IMR-90 (cell line): Measurements from ENCODE around the gene SDC3. TPM values are rescaled to one million over a fixed set of nuclear protein-coding genes. Genes with fewer than 3 reads are reported as not detected.

Source experiments
- ATAC-seq: fragments of 200-7000 bp; cut with Tn5 transposase; 2 replicates; pipeline ENCODE4 v1.9.1; 2020; ENCODE audit warnings: low read depth, mild to moderate bottlenecking, moderate library complexity
- BruUV-seq: library from RNA; stranded (reverse); fragments of 400-500 nt; replicated peaks from 2 replicates; lab custom pipeline; 2021; lab: Mats Ljungman, UMichigan
- CTCF ChIA-PET: fragments of 300-600 bp; formaldehyde crosslinking; extraction: SDS; loops from one replicate; lab custom pipeline; 2021; ENCODE audit warnings: antibody characterized with exemption; lab: Yijun Ruan, JAX
- POLR2A ChIA-PET: fragments of 300-600 bp; sonication (Branson Sonifier 250); formaldehyde crosslinking; loops from one replicate; lab custom pipeline; 2022; ENCODE audit warnings: antibody characterized with exemption; ENCODE audit not compliant: unreplicated experiment; lab: Charles Lee
- DNase-seq: peaks from one replicate; pipeline ENCODE4 v3.0.0; 2013
- H2AFZ ChIP-seq: replicated peaks from 2 replicates; pipeline ENCODE3; 2013; ENCODE audit warnings: low read length, mild to moderate bottlenecking; ENCODE audit not compliant: poor library complexity
- H2AK5ac ChIP-seq: 2 replicates; pipeline ENCODE4 v1.6.1; 2013; ENCODE audit warnings: low read depth, low read length, inconsistent platforms
- H2AK9ac ChIP-seq: replicated peaks from 2 replicates; pipeline ENCODE3; 2013; ENCODE audit warnings: mild to moderate bottlenecking, low read depth, low read length, moderate library complexity; ENCODE audit not compliant: poor library complexity
- H2BK120ac ChIP-seq: 2 replicates; pipeline ENCODE4 v1.6.1; 2013; ENCODE audit warnings: low read depth, low read length, inconsistent platforms
- H2BK15ac ChIP-seq: 3 replicates; pipeline ENCODE4 v1.6.1; 2013; ENCODE audit warnings: low read depth, low read length, inconsistent platforms
- H2BK20ac ChIP-seq: 2 replicates; pipeline ENCODE4 v1.6.1; 2013; ENCODE audit warnings: low read depth, mild to moderate bottlenecking, inconsistent platforms, low read length, moderate library complexity
- H2BK5ac ChIP-seq: 2 replicates; pipeline ENCODE4 v1.6.1; 2013; ENCODE audit warnings: mild to moderate bottlenecking, low read depth, low read length, inconsistent platforms; ENCODE audit not compliant: poor library complexity, severe bottlenecking
- H3K14ac ChIP-seq: replicated peaks from 2 replicates; pipeline ENCODE4 v1.6.1; 2013; ENCODE audit warnings: low read depth, low read length, inconsistent platforms
- H3K18ac ChIP-seq: 2 replicates; pipeline ENCODE4 v1.6.1; 2013; ENCODE audit warnings: low read depth, low read length, control low read depth
- H3K23ac ChIP-seq: 2 replicates; pipeline ENCODE4 v1.6.1; 2013; ENCODE audit warnings: low read depth, low read length, inconsistent platforms
- H3K27ac ChIP-seq: 2 replicates; pipeline ENCODE4 v1.5.1; 2013; ENCODE audit warnings: mild to moderate bottlenecking, control low read depth, low read length; ENCODE audit not compliant: insufficient read depth
- H3K27me3 ChIP-seq: 2 replicates; pipeline ENCODE4 v1.6.1; 2013; ENCODE audit warnings: low read length; ENCODE audit not compliant: control insufficient read depth, insufficient read depth
- H3K36me3 ChIP-seq: 2 replicates; pipeline ENCODE4 v1.6.1; 2013; ENCODE audit warnings: low read length, mixed read lengths; ENCODE audit not compliant: control insufficient read depth, insufficient read depth
- H3K4ac ChIP-seq: 2 replicates; pipeline ENCODE4 v1.6.1; 2013; ENCODE audit warnings: low read depth, low read length, inconsistent platforms
- H3K4me1 ChIP-seq: 2 replicates; pipeline ENCODE4 v1.6.1; 2013; ENCODE audit warnings: low read length, mixed read lengths; ENCODE audit not compliant: control insufficient read depth, insufficient read depth
- H3K4me2 ChIP-seq: 2 replicates; pipeline ENCODE4 v1.6.1; 2013; ENCODE audit warnings: low read depth, mild to moderate bottlenecking, control low read depth, low read length, moderate library complexity
- H3K4me3 ChIP-seq: 2 replicates; pipeline ENCODE4 v1.5.1; 2013; ENCODE audit warnings: low read depth, mild to moderate bottlenecking, control low read depth, low read length, moderate library complexity; ENCODE audit not compliant: insufficient read depth
- H3K56ac ChIP-seq: 2 replicates; pipeline ENCODE4 v1.6.1; 2013; ENCODE audit warnings: low read length, inconsistent platforms; ENCODE audit not compliant: insufficient read depth; ENCODE audit errors: extremely low read depth
- H3K79me1 ChIP-seq, 2 experiments: 2 replicates each; pipeline ENCODE4 v1.6.1; 2013; ENCODE audit warnings: low read length in 2 of 2, inconsistent platforms in 1 of 2, low read depth in 1 of 2
- H3K9ac ChIP-seq: 2 replicates; pipeline ENCODE4 v1.6.1; 2013; ENCODE audit warnings: low read depth, low read length, control low read depth
- H3K9me1 ChIP-seq: 2 replicates; pipeline ENCODE4 v1.6.1; 2013; ENCODE audit warnings: low read length, inconsistent platforms; ENCODE audit not compliant: insufficient read depth
- H3K9me3 ChIP-seq: 2 replicates; pipeline ENCODE4 v1.6.1; 2013; ENCODE audit warnings: low read length; ENCODE audit not compliant: control insufficient read depth, insufficient read depth
- H4K20me1 ChIP-seq: 2 replicates; pipeline ENCODE4 v1.6.1; 2013; ENCODE audit warnings: low read length, inconsistent platforms; ENCODE audit not compliant: insufficient read depth
- H4K5ac ChIP-seq: 2 replicates; pipeline ENCODE4 v1.6.1; 2013; ENCODE audit warnings: mild to moderate bottlenecking, low read depth, low read length, control low read depth
- H4K8ac ChIP-seq, 2 experiments: 2 replicates each; pipeline ENCODE4 v1.6.1; 2013; ENCODE audit warnings: low read depth in 2 of 2, low read length in 2 of 2, control low read depth in 1 of 2, inconsistent platforms in 1 of 2
- H4K91ac ChIP-seq: 2 replicates; pipeline ENCODE4 v1.6.1; 2013; ENCODE audit warnings: low read depth, low read length, inconsistent platforms; ENCODE audit not compliant: insufficient read depth
- BHLHE40 ChIP-seq: fragments of 150-350 bp; IDR thresholded peaks from 2 replicates; pipeline ENCODE4 v1.6.1; 2016; ENCODE audit warnings: mild to moderate bottlenecking, low read depth, low read length
- CEBPB ChIP-seq: IDR thresholded peaks from 2 replicates; pipeline ENCODE4 v1.6.1; 2012; ENCODE audit warnings: low read depth, low read length, improper control_type of control experiment
- CHD1 ChIP-seq: IDR thresholded peaks from 2 replicates; pipeline ENCODE4 v1.6.1; 2012; ENCODE audit warnings: low read depth, low read length, improper control_type of control experiment
- CTCF ChIP-seq: conservative IDR thresholded peaks from 2 replicates; pipeline ENCODE4 v1.5.1; 2012; ENCODE audit warnings: mild to moderate bottlenecking, low read depth, low read length, improper control_type of control experiment
- FOS ChIP-seq: fragments of 150-350 bp; IDR thresholded peaks from 2 replicates; pipeline ENCODE4 v1.6.1; 2016; ENCODE audit warnings: low read depth, low read length
- MXI1 ChIP-seq: IDR thresholded peaks from 2 replicates; pipeline ENCODE4 v1.6.1; 2012; ENCODE audit warnings: low read depth, mild to moderate bottlenecking, low read length, moderate library complexity, borderline replicate concordance
- NFE2L2 ChIP-seq: fragments of 150-350 bp; IDR thresholded peaks from 2 replicates; pipeline ENCODE4 v1.6.1; 2016; ENCODE audit warnings: low read depth, mild to moderate bottlenecking, low read length
- RCOR1 ChIP-seq: IDR thresholded peaks from 2 replicates; pipeline ENCODE4 v1.6.1; 2012; ENCODE audit warnings: mild to moderate bottlenecking, low read length, improper control_type of control experiment; ENCODE audit not compliant: insufficient replicate concordance
- USF2 ChIP-seq: fragments of 150-350 bp; IDR thresholded peaks from 2 replicates; pipeline ENCODE4 v1.6.1; 2017; ENCODE audit warnings: mild to moderate bottlenecking, antibody characterized with exemption, low read length, low read depth
- WGBS, 2 experiments: methylation state at CpG; one replicate each; pipeline versions ENCODE4 v1.1.5 to v1.1.7; 2013; ENCODE audit warnings: missing lambda C conversion rate in 2 of 2; ENCODE audit not compliant: insufficient read length in 1 of 2; ENCODE audit errors: extremely low coverage in 2 of 2; 5-methylcytosine and 5-hydroxymethylcytosine counted together
- dilution Hi-C: fragments of 300-500 bp; cut with HindIII; formaldehyde crosslinking; loops from one replicate; pipeline ENCODE4 v1.14.3; 2018; ENCODE audit warnings: low sequenced_read_pairs; ENCODE audit not compliant: unreplicated experiment
- in situ Hi-C: fragments of 300-500 bp; cut with MboI; formaldehyde crosslinking; loops from 3 replicates; pipeline ENCODE4 v1.14.3; 2019; ENCODE audit warnings: low sequenced_read_pairs, inconsistent platforms, mixed read lengths
- intact Hi-C: fragments of 100-400 bp; cut with micrococcal nuclease; formaldehyde crosslinking; loops from 2 replicates; pipeline ENCODE4 v1.10.0; 2022
- polyA plus RNA-seq, 3 experiments: library from polyadenylated mRNA; depleted of rRNA; stranded (reverse); fragments of >200 nt; gene quantifications; 2 replicates each; pipeline ENCODE4 v1.2.3, GENCODE V29; 2012; ENCODE audit warnings: low replicate concordance in 1 of 3
- total RNA-seq: library from RNA; depleted of rRNA; stranded (reverse); fragments of >200 nt; gene quantifications from 2 replicates; pipeline ENCODE4 v1.2.3, GENCODE V29; 2012

Gene SDC3
- total and polyA plus RNA-seq, 2 of the 4 experiments (the other 2 are of a cell fraction), result 13.1 to 71.5 TPM

- peak; percentile 73 for DNase-seq
- peak overlapping the region; percentile 63 for H3K18ac ChIP-seq
- H2AFZ ChIP-seq, result peak overlapping the region; percentile 76
- H3K9me3 ChIP-seq, result no peaks in the 10 kb centered on the region
- H3K9ac ChIP-seq, result peak overlapping the region; percentile 37
- H2BK15ac ChIP-seq, result peak overlapping the region; percentile 59; the same call in 2 of the 3 replicates
- peak overlapping the region; percentile 74 for H3K23ac ChIP-seq
- peak overlapping the region; percentile 13; the same call in 1 of the 2 replicates for H3K56ac ChIP-seq
- peak; percentile 36 for ATAC-seq
- H3K9me1 ChIP-seq, result peaks cover 33% of the 10 kb centered on the region
- WGBS, 2 experiments, result 25% methylated on average over 2 of the region's 10 CpGs; no CpG with 5 or more reads in 1 of the 2 experiments
- peak overlapping the region; percentile 6; the same call in 1 of the 2 replicates for H3K4me2 ChIP-seq
- peaks cover 47 to 94% of the 10 kb centered on the region in 2 experiments for H3K79me1 ChIP-seq
- peak overlapping the region; percentile 65 for H2BK20ac ChIP-seq
- peak; percentile 27; the same call in 1 of the 2 replicates for TF ChIP-seq BHLHE40
- TF ChIP-seq RCOR1, result no peak
- peak; percentile 97 for TF ChIP-seq CEBPB
- TF ChIP-seq NFE2L2, result no peak
- TF ChIP-seq CTCF, result no peak
- no peak for TF ChIP-seq CHD1
- no peak for TF ChIP-seq MXI1
- TF ChIP-seq USF2, result peak; percentile 29; the same call in 1 of the 2 replicates
- peak; percentile 41; the same call in 1 of the 2 replicates for TF ChIP-seq FOS
- peak overlapping the region; percentile 73 for H3K27ac ChIP-seq
- H4K91ac ChIP-seq, result peak overlapping the region; percentile 92
- dilution Hi-C loops (no loop called here), intact Hi-C loops (no loop called here), in situ Hi-C loops (no loop called here)
- H2BK120ac ChIP-seq, result peak overlapping the region; percentile 91
- POLR2A ChIA-PET, result no interaction called here
- H3K4me1 ChIP-seq, result peaks cover 34% of the 10 kb centered on the region
- H3K36me3 ChIP-seq, result no peaks in the 10 kb centered on the region; the same call in 1 of the 2 replicates
- H4K8ac ChIP-seq, result peak overlapping the region; percentile 26 to 83; a peak in 3 of 4 replicates
- peak overlapping the region; percentile 98 for H2AK5ac ChIP-seq
- H3K27me3 ChIP-seq, result no peaks in the 10 kb centered on the region
- peak overlapping the region; percentile 53 for H2BK5ac ChIP-seq
- no peak overlapping the region for H3K4me3 ChIP-seq
- peak overlapping the region; percentile 95 for H3K4ac ChIP-seq
- peak overlapping the region; percentile 24 for H4K5ac ChIP-seq
- peak overlapping the region; percentile 88 for H2AK9ac ChIP-seq
- H4K20me1 ChIP-seq, result peaks cover 74% of the 10 kb centered on the region
- CTCF ChIA-PET, result interaction anchor here (1.1 kb wide), 1 partner anchor 23 kb away, joined by 3 read pairs; no protein-coding TSS in a partner anchor
- no TSS peak for BruUV-seq
- peak overlapping the region; percentile 84 for H3K14ac ChIP-seq
Measured at GRCh38 chr1:30887485-30888315, 20.9 kb downstream of the SDC3 start.
